Activated CD4-positive, alpha-beta T cell treated with anti-CD3 and anti-CD28 coated beads, Interleukin-2, amount 50 U/mL, for 48 hours (primary cell): Measurements from ENCODE around the gene C19orf73.

Experiments used
- DNase-seq, 2 experiments: peaks; one replicate each; pipeline ENCODE4 v3.0.0-alpha.2; 2020

The C19orf73 gene

GRCh38 chr19:49097453-49098288 lies 21.3 kb downstream of the C19orf73 start:
- DNase-seq = peak; percentile 66 to 76

DNA sequence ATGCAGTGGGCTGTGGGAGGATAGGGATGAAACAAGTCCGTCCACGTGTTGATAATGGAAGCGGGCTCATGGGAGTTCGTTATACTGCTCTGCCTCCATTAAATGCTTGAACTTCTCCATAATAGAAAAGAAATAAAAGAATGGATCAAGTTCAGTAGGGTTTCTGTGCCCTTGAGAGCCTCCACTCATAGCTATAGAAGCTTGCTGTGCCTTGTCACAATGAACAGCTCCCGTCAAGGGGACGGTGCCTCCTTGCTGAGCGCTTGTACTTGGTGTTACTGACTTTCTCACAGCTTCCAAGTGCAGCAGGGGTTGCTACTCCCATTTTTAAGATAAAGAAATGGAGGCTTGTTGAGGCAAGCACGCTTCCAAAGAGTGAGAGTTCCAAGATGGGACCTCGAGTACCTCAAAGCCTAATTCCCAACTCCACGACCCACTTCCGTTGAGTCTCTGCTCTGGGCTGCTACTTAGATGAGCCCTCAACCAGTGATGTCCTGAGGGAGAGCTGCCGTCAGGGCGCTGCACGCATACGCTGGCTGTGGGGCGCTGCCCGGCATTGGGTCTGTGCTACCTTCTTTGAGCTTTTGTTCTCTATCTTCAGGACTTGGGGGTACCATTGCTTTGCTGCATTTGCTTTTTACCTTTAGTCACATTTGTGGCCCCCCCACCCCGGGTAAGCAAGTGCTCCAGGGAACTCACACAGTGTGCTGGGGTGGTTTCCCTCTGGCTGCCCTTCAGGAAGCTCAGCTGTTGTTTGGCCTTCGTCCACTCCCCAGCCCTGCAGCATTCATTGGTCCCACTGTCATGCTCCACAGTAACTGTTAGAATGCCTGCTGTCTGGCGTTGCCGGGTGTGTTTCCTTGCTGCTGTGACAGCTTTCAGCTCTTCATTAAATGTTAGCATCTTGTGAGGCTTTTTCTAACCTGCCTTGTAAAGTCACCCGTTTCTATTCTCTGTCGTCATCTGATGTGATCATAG lies 24.1 kb downstream of the C19orf73 start:
- no peak for DNase-seq

GRCh38 chr19:49092686-49093085 lies 26.3 kb downstream of the C19orf73 start:
- DNase-seq = no peak

- no peak for DNase-seq
These were observed 27.4 kb downstream of the C19orf73 start for GRCh38 chr19:49091391-49092038.

- no peak for DNase-seq
These were observed 32.6 kb downstream of the C19orf73 start for GRCh38 chr19:49086296-49086695.

DNA sequence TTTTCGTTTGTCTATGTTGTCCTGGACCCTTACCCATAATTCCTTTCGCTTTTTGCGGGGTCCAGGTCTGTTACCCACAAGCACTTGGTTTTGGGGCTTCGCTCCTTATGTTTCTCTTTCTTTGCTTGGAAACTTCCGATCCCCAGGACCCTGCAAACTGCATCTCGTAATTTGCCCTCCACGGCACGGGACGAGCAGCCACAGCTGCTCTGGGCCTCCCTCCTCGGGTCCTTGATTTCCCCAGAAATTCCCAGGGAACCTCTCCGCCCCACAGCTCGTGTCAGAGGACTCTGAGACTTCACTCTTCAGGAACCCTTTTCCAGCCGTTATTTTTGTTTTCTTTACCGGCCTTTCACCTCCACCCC lies 33.1 kb downstream of the C19orf73 start:
- DNase-seq = no peak

DNA sequence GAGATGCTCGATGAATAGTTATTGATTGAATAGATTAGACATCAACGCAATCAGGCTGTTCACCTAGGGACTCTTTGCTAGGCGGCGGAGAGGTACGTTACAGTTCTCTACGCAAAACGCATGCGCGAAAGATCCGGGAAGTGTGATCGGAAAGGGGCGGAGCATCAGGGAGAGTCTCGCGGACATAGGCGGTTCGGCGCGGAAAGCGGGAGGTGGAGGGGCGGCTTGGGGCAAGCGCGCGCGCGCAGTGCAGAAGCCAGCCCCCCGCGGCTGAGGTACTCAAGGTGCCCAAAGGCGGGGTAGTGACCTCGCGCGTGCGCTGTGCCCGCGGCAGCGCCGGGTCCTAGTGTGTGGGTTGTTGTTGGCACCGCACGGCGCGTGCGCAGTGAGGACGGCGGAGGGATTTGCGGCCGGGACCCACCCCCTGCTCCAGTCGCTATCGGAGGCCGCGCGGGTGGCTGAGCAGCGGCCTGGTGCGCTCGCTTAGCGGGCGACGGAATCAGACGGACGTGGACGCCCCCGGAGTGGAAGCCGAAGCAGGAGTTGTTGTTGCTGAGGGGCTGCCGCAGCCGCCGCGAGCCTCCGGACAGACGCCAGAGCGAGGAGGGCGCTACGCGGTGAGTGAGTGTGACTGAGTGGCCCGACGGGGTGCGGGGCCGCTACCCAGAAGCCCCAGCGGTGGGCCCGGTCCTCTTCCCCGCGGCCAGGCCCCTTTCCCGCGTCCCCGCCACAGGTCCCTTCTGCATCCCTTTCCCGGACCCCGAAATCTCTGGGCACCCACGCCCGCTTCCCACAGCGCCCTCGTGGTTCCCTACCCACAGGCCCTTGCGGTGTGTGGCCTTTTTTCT lies 33.7 kb downstream of the C19orf73 start, which contains the start of gene SNRNP70:
TSS of gene SNRNP70 (plus strand) at position 432 of the 848 bp plus-strand sequence. CDS start 964 bp downstream, outside the sequence.
- peak; percentile 97 to 98 for DNase-seq

GRCh38 chr19:49084206-49085019 lies 34.5 kb downstream of the C19orf73 start:
- no peak for DNase-seq

GRCh38 chr19:49081273-49081672 lies 37.7 kb downstream of the C19orf73 start:
- no peak for DNase-seq

DNA sequence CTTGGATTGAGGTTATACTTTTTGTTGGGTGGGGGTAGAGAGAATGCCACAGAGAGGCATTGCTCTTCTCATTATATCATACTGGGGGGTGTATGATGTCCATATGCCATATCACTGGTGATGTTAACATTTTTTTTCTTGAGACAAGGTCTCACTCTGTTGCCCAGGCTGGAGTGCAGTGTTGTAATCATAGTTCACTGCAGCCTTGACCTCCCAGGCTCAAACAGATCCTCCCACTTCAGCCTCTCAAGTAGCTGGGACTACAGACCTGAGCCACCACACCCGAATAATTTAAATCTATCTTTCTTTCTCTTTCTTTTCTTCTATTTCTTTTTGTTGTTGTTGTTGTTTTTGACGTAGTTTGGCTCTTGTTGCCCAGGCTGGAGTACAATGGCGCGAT lies 38.6 kb downstream of the C19orf73 start:
- DNase-seq = no peak

DNA sequence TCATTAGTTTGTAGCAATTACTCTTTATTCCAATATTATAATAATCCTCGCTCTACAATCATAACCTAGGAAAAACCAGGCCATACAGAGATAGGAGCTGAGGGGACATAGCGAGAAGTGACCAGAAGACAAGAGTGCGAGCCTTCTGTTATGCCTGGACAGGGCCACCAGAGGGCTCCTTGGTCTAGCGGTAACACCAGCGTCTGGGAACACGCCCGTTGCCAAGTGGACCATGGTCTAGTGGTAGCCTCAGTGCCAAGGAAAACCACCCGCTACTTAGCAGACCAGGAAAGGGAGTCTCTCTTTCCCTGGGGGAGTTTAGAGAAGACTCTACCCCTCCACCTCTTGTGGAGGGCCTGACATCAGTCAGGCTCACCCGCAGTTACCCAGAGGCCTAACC lies 44.1 kb downstream of the C19orf73 start:
- peak; percentile 25 to 47 for DNase-seq

DNA sequence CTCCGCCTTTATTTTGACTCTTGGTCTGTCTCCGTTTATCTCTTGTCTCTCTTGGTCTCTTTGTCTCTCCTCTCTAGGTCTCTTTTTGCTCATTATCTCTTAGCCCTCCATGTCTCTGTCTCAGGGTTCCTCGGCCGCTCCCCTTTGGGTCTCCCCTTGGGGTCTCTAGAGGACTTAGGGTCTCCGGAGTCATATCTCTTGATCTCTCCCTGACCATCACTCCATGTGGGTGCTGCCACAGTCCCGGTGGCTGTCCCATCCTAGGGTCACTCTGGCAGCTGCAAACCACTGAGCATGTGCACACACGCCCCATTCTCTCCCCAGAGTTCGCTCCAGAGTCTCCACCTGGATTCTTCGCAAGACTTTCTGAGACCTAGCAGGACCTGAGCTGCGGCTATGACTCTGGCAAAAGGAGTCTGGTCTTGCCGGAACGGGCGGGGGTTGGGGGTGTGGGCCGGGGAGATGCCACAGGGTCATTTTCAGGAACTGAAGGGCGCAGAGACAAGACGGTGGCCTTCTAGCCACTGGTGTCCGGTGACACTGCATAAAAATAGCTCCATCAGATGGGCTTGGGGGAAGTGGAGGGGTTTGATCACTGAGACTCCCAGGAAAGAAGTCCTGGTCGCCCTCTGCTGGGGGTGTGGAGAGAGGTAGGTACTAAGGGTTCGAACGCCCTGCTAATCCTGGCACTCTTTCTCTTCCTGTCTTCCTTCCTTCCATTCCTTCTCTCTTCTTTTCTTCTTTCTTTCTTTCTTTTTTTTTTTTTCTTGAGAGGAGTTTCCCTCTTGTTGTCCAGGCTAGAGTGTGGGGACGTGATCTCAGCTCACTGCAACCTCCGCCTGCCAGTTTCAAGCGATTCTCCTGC lies 45.2 kb downstream of the C19orf73 start:
- DNase-seq = no peak

DNA sequence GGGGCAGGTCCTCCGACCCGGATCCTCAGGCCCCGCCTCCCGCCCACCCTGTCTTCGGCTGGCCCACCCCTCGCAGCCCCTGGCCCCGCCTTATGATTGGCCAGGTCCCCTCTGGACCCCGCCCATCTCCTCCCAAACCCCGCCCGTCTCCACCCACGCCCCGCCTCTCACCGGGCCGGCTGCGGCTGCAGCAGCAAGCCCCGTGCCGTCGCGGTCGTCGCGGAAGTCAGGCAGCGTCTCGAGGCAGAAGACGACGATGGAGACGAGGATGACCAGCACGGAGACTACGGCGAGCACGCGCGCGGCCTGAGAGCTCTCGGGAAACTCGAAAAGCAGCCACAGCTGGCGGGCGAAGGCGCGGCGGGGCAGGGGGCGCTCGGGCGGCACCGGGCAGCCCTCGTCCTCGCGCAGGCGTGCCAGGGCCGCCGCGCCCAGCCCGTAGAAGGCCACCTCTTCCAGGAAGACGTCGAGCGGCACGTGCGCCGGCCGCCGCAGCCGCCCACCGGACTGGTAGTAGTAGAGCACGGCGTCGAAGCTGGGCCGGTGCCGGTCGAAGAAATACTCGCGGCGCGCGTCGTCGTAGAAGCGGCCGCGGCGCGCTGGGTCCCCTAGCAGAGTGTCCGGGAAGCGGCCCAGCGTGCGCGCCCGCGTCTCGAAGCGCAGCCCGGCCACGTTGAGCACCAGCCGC lies 46.9 kb downstream of the C19orf73 start:
- peak; percentile 17 to 34 for DNase-seq

DNA sequence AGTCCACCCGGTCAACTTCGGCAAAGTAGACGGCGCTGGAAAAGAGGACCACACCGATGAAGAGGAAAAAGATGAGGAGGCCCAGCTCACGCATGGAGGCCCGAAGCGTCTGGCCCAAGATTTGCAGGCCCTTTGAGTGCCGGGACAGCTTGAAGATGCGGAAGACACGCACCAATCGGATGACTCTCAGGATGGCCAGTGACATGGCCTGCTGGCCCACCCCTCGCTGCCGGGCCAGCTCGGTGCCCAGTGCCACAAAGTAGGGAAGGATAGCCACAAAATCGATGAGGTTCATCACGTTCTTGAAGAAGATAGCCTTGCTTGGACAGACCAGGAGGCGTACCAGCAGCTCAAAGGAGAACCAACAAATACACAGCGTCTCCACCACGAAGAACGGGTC lies 48.5 kb downstream of the C19orf73 start:
- DNase-seq = no peak

- no peak for DNase-seq
These were observed 49.9 kb downstream of the C19orf73 start for GRCh38 chr19:49069026-49069425.
